B cell (primary cell): ENCODE data around the gene DTNBP1.

Source experiments
- CTCF ChIP-seq: fragments of 200-600 bp; IDR thresholded peaks from one replicate; pipeline ENCODE4 v1.8.0; 2022; ENCODE audit warnings: antibody characterized with exemption, mild to moderate bottlenecking
- EZH2 ChIP-seq: IDR thresholded peaks from 2 replicates; pipeline ENCODE4 v1.6.1; 2012; ENCODE audit warnings: borderline replicate concordance, low read depth, mild to moderate bottlenecking, moderate library complexity, low read length; ENCODE audit not compliant: insufficient read depth, poor library complexity, severe bottlenecking

GRCh38 chr6:15513131-15513771 lies 149.6 kb downstream of the DTNBP1 start:
- no peak for TF ChIP-seq CTCF
- TF ChIP-seq EZH2: no peak
